ENCODE data around the gene CCDC12.

The CCDC12 gene

DNA sequence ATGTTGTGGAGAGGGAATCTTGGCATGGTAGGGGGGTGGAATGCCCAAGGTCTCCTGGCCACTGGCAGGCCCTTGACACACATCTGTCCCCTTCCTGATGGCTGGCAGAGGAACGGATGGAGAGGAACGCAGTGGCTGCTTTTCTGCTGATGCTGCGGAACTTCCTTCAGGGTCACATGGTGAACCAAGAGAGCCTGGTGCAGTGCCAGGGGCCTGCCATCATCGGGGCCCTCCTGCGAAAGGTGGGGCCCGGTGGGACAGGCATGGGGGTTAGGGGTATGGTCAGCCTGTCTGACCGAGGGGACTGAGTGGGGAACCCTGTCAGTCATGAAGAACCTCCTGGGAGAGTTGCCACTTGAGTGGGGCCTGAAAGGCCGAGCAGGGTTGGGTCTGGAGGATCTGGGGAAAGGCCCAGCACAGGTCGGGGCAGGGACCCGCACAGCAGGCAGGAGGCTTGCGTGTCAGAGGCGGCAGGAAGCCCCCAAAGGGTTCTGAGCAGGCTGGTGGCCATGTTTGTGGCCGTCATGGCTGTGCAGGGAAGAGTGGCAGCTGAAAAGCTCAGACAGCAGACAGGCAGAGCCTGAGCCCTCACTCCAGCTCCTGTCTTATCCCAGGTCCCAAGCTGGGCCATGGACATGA is 21.0 kb upstream of the CCDC12 start:
- no peak for DNase-seq (ENCODE audit: low read depth in 1 of 2, low spot score in 1 of 2)

GRCh38 chr3:46996689-46997452 is 20.3 kb upstream of the CCDC12 start:
- no peak for DNase-seq (ENCODE audit: low read depth in 1 of 2, low spot score in 1 of 2)

GRCh38 chr3:46995901-46996562 is 19.5 kb upstream of the CCDC12 start:
- no peak for DNase-seq (ENCODE audit: low read depth in 1 of 2, low spot score in 1 of 2)

DNA sequence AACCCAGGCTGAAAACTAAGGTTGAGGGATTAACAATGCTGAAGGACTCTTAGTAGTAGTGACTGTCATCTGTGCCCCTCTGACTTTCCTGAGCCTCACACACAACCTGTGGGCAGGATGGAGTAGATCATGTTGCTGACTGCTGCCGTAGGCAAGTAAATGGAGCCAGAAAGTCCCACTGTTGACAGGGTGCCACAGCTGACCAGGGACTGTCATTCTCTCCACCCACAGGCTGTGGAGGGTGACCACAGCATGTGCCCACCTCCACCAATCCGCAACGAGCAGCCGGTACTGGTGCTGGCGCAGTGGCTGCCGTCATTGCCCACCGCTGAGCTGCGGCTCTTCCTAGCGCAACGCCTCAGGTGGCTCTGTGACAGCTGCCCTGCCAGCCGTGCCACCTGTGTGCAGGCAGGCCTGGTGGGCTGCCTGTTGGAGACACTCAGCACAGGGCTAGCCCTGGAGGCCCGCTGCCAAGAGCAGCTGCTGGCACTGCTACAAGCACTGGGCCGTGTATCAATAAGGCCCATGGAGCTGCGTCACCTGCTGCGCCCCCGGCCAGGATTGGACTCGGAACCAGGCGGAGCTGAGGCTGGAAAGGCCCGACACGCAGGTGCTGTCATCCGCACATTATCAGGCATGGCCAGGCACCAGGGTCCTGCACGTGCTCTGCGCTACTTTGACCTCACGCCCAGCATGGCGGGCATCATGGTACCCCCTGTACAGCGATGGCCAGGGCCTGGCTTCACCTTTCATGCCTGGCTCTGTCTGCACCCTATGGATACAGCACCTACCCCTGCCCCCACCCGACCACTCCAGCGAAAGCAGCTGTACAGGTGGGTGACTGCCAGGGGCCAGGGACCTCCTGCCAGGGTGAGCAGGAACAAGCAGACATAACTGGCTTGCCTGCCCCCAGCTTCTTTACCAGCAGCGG is 18.5 kb upstream of the CCDC12 start:
- DNase-seq (ENCODE audit: low read depth in 1 of 2, low spot score in 1 of 2), result no peak

GRCh38 chr3:46993986-46994385 is 17.4 kb upstream of the CCDC12 start:
- no peak for DNase-seq (ENCODE audit: low read depth in 1 of 2, low spot score in 1 of 2)

DNA sequence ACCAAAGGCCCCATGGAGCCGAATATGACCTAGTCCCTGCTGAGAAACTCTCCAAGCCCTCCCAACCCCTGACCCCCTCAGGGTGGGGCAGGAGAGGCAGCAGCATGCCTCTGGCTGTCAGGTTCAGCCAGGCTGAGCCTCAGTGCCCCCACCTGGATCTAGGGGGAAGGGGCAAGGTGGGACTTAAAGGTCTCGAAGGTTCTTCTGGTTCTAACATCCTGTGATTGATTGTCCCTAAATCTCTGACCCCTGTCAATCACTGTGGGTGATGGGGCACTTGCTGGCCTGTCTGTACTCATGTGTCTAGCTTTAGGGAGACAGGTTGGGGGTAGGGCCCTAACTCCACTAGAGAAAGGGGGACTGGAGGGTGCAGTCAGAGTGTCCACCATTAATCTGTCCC is 16.7 kb upstream of the CCDC12 start:
- DNase-seq (ENCODE audit: low read depth in 1 of 2, low spot score in 1 of 2), result no peak

DNA sequence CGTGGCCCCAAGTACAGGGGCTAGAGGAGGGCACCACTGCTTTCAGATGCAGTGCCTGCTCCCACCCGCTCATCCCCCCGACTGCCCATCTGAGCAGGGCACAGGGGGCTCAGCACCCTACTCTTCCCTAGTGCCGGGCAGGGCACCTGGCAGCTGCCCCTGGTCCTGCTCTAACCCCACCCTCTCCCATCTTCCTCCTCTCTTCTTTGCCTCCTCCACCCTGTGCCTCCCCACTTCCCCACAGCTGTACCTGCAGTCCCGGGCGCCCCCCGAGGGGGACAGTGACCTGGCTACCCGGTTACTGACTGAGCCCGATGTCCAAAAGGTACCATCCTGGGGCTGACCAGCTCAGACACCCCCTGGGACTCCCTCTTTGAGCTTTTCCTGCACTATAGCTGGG is 15.7 kb upstream of the CCDC12 start:
- no peak for DNase-seq (ENCODE audit: low read depth in 1 of 2, low spot score in 1 of 2)

DNA sequence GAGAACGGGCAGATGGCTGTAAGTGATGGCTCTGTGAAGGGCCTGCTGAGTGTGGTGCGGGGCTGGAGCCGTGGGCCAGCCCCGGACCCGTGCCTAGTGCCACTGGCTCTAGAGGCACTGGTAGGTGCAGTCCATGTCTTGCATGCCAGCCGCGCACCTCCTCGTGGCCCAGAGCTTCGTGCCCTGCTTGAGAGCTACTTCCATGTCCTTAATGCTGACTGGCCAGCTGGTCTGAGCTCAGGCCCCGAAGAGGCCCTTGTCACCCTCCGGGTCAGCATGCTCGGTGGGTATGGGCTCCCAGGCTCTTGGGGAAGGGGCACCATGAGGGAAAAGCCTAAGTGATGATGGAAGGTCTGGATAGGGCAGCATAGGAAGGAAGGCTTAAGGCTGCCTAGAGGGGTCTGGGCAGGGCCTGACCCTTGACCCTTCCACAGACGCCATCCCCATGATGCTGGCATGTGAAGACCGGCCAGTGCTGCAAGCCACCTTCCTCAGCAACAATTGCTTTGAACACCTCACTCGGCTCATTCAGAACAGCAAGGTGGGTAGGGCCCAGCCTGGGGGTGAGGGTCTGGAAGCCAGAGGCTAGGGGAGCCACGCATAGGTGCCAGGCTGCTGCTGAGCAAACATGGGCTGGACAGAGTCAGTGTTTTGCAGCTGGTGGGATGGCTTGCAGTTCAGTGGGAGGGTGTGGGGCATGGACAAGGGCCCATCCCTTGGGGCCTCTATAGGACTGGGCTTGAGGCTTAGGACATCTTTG is 15.0 kb upstream of the CCDC12 start:
- DNase-seq (ENCODE audit: low read depth in 1 of 2, low spot score in 1 of 2), result no peak

- no peak for DNase-seq (ENCODE audit: low read depth in 1 of 2, low spot score in 1 of 2)
These were observed 14.2 kb upstream of the CCDC12 start for GRCh38 chr3:46990573-46991374.

GRCh38 chr3:46989146-46989810 is 12.7 kb upstream of the CCDC12 start:
- DNase-seq (ENCODE audit: low read depth in 1 of 2, low spot score in 1 of 2), result no peak

- DNase-seq (ENCODE audit: low read depth in 1 of 2, low spot score in 1 of 2), result no peak
These were observed 12.1 kb upstream of the CCDC12 start for GRCh38 chr3:46988616-46989015.

GRCh38 chr3:46987743-46988401 is 11.3 kb upstream of the CCDC12 start:
- DNase-seq (ENCODE audit: low read depth in 1 of 2, low spot score in 1 of 2), result peak; percentile 64 to 79

- no peak for DNase-seq (ENCODE audit: low read depth in 1 of 2, low spot score in 1 of 2)
These were observed 10.8 kb upstream of the CCDC12 start for GRCh38 chr3:46987319-46987742.

GRCh38 chr3:46986782-46987310 is 10.3 kb upstream of the CCDC12 start:
- no peak for DNase-seq (ENCODE audit: low read depth in 1 of 2, low spot score in 1 of 2)

DNA sequence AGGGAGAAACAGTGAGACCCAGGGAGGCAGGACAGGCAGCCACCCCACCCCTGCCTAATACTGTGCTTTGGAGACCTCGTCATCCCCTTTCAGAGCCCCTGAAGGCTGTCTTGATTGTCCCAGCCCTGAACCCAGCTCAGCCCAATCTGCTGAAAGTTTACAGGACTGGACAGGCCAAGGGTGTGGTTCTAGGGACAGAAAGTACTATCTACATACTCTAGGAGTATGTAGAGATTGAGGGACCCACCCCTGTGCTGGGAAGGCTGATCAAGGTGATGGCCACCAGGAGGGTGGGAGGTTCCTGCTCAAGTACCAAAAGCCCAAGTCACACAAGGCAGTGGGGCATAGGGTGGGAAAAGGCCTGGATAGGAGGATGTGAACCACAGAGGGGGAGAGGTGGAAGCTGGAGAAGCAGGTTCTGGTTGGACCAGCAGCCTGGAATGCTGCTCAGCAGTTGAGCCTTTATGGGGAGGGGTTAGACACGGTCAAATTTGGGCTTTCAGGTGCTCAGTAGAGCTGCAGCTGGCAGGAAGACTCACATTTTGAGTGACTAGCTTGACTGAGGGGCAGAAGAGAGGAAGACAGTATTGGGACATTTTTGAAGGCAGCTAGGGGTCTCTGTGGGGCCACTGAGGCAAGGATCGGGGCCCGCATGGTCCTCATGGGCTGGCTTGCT is 9.6 kb upstream of the CCDC12 start:
- DNase-seq (ENCODE audit: low read depth in 1 of 2, low spot score in 1 of 2), result no peak

- no peak for DNase-seq (ENCODE audit: low read depth in 1 of 2, low spot score in 1 of 2)
These were observed 9.0 kb upstream of the CCDC12 start for GRCh38 chr3:46985588-46985987.

- no peak for DNase-seq (ENCODE audit: low read depth in 1 of 2, low spot score in 1 of 2)
These were observed 8.3 kb upstream of the CCDC12 start for GRCh38 chr3:46984591-46985459.
